ENCODE data around the gene IFT43. TPM values are rescaled to one million over a fixed set of nuclear protein-coding genes. Genes with fewer than 3 reads are reported as not detected.

Gene IFT43
- total RNA-seq, 1 experiment from 2014 or later = 41.6 TPM

GRCh38 chr14:76015191-76015590 is 29.6 kb downstream of the IFT43 start:
- no peak for DNase-seq (ENCODE audit: low read depth)

GRCh38 chr14:76015668-76016067 is 30.1 kb downstream of the IFT43 start:
- peak; percentile 4 for DNase-seq (ENCODE audit: low read depth)

GRCh38 chr14:76019676-76020075 is 34.1 kb downstream of the IFT43 start:
- no peak for DNase-seq (ENCODE audit: low read depth)

- no peak for DNase-seq (ENCODE audit: low read depth)
Observed at GRCh38 chr14:76022991-76023390, 37.4 kb downstream of the IFT43 start.

- no peak for DNase-seq (ENCODE audit: low read depth)
Observed at GRCh38 chr14:76023757-76024156, 38.2 kb downstream of the IFT43 start.

GRCh38 chr14:76024211-76024907 is 38.8 kb downstream of the IFT43 start:
- DNase-seq (ENCODE audit: low read depth) = no peak

GRCh38 chr14:76034566-76034965 is 49.0 kb downstream of the IFT43 start:
- DNase-seq (ENCODE audit: low read depth) = peak; percentile 27

GRCh38 chr14:76040704-76041103 is 55.1 kb downstream of the IFT43 start:
- DNase-seq (ENCODE audit: low read depth) = no peak

GRCh38 chr14:76045773-76046172 is 60.2 kb downstream of the IFT43 start:
- no peak for DNase-seq (ENCODE audit: low read depth)

GRCh38 chr14:76050250-76050649 is 64.7 kb downstream of the IFT43 start:
- no peak for DNase-seq (ENCODE audit: low read depth)

GRCh38 chr14:76050797-76051392 is 65.3 kb downstream of the IFT43 start:
- DNase-seq (ENCODE audit: low read depth) = peak; percentile 47

GRCh38 chr14:76051717-76052465 is 66.3 kb downstream of the IFT43 start:
- DNase-seq (ENCODE audit: low read depth) = no peak

GRCh38 chr14:76053572-76054355 is 68.2 kb downstream of the IFT43 start:
- no peak for DNase-seq (ENCODE audit: low read depth)

GRCh38 chr14:76055330-76055729 is 69.8 kb downstream of the IFT43 start:
- DNase-seq (ENCODE audit: low read depth) = no peak

GRCh38 chr14:76056128-76056527 is 70.6 kb downstream of the IFT43 start:
- peak; percentile 10 for DNase-seq (ENCODE audit: low read depth)

GRCh38 chr14:76057914-76058313 is 72.4 kb downstream of the IFT43 start:
- DNase-seq (ENCODE audit: low read depth) = no peak

GRCh38 chr14:76063327-76063726 is 77.8 kb downstream of the IFT43 start:
- DNase-seq (ENCODE audit: low read depth) = no peak

GRCh38 chr14:76065519-76065918 is 80.0 kb downstream of the IFT43 start:
- DNase-seq (ENCODE audit: low read depth) = no peak

GRCh38 chr14:76067536-76067935 is 82.0 kb downstream of the IFT43 start:
- no peak for DNase-seq (ENCODE audit: low read depth)

- DNase-seq (ENCODE audit: low read depth) = no peak
Observed at GRCh38 chr14:76073717-76074116, 88.2 kb downstream of the IFT43 start.

- no peak for DNase-seq (ENCODE audit: low read depth)
Observed at GRCh38 chr14:76077340-76077739, 91.8 kb downstream of the IFT43 start.

- no peak for DNase-seq (ENCODE audit: low read depth)
Observed at GRCh38 chr14:76078501-76078900, 92.9 kb downstream of the IFT43 start.
